Thyroid gland (tissue), 4 donors: ENCODE results near the gene NMRAL1. TPM values are rescaled to one million over a fixed set of nuclear protein-coding genes. Genes with fewer than 3 reads are reported as not detected.

Experiments
- DNase-seq, 2 donors: peaks; one replicate each; pipeline ENCODE4 v3.0.0-alpha.2; 2019
- H3K27ac ChIP-seq, 3 donors: fragments of 200-600 bp; sonication (generic); 1 replicate in 2 of 3; 2 replicates in 1 of 3; pipeline ENCODE4 v1.5.1; 2016 to 2019; ENCODE audit warnings: mild to moderate bottlenecking in 1 of 3, moderate library complexity in 1 of 3
- H3K27me3 ChIP-seq: fragments of 200-600 bp; sonication (generic); one replicate; pipeline ENCODE4 v1.5.1; 2019
- H3K36me3 ChIP-seq, 2 donors: fragments of 200-600 bp; sonication (generic); one replicate each; pipeline ENCODE4 v1.5.1; 2016 to 2019
- H3K4me1 ChIP-seq, 2 donors: fragments of 200-600 bp; sonication (generic); one replicate each; pipeline ENCODE4 v1.5.1; 2017 to 2019
- H3K4me3 ChIP-seq, 3 donors: fragments of 200-600 bp; sonication (generic); replicated peaks in 1 of 3; 1 replicate in 2 of 3; 2 replicates in 1 of 3; pipeline ENCODE4 v1.5.1; 2016; ENCODE audit warnings: mild to moderate bottlenecking in 1 of 3
- H3K9me3 ChIP-seq: fragments of 200-600 bp; sonication (generic); one replicate; pipeline ENCODE4 v1.5.1; 2017
- POLR2A ChIP-seq, 2 donors: fragments of 450-650 bp; IDR thresholded peaks; one replicate each; pipeline ENCODE4 v1.6.1; 2017; ENCODE audit warnings: antibody characterized with exemption in 2 of 2, mild to moderate bottlenecking in 2 of 2, moderate library complexity in 1 of 2
- WGBS, 2 donors: methylation state at CpG; one replicate each; pipeline ENCODE4 v1.1.5; 2017; 5-methylcytosine and 5-hydroxymethylcytosine counted together
- intact Hi-C: fragments of 100-400 bp; cut with DNase I; formaldehyde crosslinking; loops from one replicate; pipeline ENCODE4 v1.15.1; 2023
- total RNA-seq, 4 donors: library from RNA; depleted of rRNA; stranded (reverse); fragments of >200 nt; gene quantifications; one replicate each; pipeline ENCODE4 v1.2.3, GENCODE V29; 2016
- TF ChIP-seq, protein P1 (sequence below), 6 experiments: fragments of 200-600 bp in 3 of 6; fragments of 450-650 bp in 3 of 6; sonication (generic) in 3 of 6; IDR thresholded peaks; one replicate each; pipeline ENCODE4 v1.5.1; 2016 to 2019; ENCODE audit warnings: antibody characterized with exemption in 6 of 6, mild to moderate bottlenecking in 2 of 6, inconsistent platforms in 1 of 6, moderate library complexity in 1 of 6

NMRAL1 gene
- 10 to 100 TPM; 40.0 to 88.8 (median 57.6) TPM for total RNA-seq

DNA sequence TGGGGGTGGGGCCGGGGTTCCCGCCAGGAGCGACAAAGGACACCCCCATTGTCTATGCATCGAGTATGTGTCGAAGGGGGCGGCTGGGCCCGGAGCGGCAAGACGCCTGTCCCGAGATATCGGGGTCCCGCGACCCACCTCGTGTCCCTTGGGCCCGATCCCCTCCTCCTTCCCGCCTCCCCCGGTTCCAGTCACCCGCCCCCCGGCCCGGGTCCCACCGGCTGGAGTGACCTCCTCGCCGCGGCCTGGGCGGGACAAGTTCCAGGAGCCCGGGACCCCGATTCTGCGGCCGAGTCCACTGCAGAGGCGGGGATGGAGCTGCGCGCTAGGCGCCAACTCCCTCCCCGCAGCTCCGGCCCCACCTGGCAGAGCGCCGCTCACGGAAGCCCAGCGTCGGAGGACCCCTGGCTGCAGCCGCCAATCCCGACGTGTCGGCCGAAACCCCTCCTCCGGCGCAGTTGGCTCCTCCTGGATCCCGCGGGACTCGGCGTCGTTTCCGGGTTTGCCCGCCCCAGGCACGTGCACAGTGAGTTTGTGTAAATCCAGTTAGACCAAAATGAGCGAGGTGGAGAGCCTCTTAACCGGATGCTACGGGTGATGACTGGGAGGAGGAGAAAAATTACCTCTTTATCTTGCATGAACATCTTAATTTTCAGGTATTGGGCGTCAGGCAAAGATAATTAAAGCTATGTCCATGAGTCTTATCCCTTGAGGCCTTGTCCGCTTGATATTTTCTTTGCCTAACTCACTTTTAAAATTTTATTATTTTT is at the start of gene NMRAL1:
Gene NMRAL1, minus strand, starts transcription at position 434 of the 770 bp plus-strand sequence. CDS start 493 bp downstream, outside the sequence.
- TF ChIP-seq, protein P1, sequence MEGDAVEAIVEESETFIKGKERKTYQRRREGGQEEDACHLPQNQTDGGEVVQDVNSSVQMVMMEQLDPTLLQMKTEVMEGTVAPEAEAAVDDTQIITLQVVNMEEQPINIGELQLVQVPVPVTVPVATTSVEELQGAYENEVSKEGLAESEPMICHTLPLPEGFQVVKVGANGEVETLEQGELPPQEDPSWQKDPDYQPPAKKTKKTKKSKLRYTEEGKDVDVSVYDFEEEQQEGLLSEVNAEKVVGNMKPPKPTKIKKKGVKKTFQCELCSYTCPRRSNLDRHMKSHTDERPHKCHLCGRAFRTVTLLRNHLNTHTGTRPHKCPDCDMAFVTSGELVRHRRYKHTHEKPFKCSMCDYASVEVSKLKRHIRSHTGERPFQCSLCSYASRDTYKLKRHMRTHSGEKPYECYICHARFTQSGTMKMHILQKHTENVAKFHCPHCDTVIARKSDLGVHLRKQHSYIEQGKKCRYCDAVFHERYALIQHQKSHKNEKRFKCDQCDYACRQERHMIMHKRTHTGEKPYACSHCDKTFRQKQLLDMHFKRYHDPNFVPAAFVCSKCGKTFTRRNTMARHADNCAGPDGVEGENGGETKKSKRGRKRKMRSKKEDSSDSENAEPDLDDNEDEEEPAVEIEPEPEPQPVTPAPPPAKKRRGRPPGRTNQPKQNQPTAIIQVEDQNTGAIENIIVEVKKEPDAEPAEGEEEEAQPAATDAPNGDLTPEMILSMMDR (IDR thresholded peaks at IDR 0.05): peak in 2 of 6 experiments; percentile 3 to 18
- peak in 1 of 2 donors; percentile 70 for TF ChIP-seq POLR2A (IDR thresholded peaks at IDR 0.05)

DNA sequence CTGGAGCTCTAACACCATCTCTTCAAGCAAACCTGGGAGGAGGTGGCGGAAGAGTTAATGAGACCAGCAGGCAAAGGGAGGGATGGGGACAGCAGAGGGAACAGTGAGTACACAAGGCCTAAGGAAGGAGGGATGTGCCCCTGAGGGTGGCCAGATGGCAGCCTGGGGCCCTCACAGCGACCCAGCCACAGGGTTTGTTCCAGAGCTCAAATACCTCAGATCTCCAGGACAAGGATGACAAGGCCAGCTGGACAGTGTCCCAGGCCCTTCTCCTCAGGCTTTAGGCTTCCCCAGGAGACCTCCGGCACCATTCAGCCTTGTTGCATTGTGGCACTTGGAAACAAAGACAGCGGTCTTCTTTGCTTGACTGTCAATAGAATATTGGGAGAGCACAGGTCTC is 49.3 kb upstream of the NMRAL1 start:
- no peaks in the 10 kb centered on the region for H3K36me3 ChIP-seq
- H3K4me3 ChIP-seq: no peak overlapping the region
- peaks cover 0 to 7% of the 10 kb centered on the region in 2 donors for H3K4me1 ChIP-seq
- 92 to 99% methylated on average over 4 of the region's 4 CpGs for WGBS, 2 donors
- intact Hi-C loops: no loop called here
- H3K9me3 ChIP-seq: no peaks in the 10 kb centered on the region
- no peaks in the 10 kb centered on the region for H3K27me3 ChIP-seq
- TF ChIP-seq POLR2A (IDR thresholded peaks at IDR 0.05): no peak
- TF ChIP-seq, protein P1 (IDR thresholded peaks at IDR 0.05): no peak
- no peak overlapping the region for H3K27ac ChIP-seq
- no peak for DNase-seq

More for the DNA sequence above, at the start of gene NMRAL1:
- no peaks in the 10 kb centered on the region for H3K27me3 ChIP-seq
- peak; percentile 94 to 95 for DNase-seq
- intact Hi-C loops: no loop called here
- H3K36me3 ChIP-seq: peaks cover 0 to under 1% of the 10 kb centered on the region in 2 donors
- no peaks in the 10 kb centered on the region for H3K9me3 ChIP-seq
- 4 to 7% methylated on average over 19 to 27 of the region's 60 CpGs for WGBS, 2 donors
- peaks cover 21 to 26% of the 10 kb centered on the region in 2 donors for H3K4me1 ChIP-seq
- H3K4me3 ChIP-seq: peak within 1 kb of the TSS in 2 of 3 donors; percentile 60 to 76
- H3K27ac ChIP-seq: peak within 1 kb of the TSS; percentile 78 to 88 (median 81)

DNA sequence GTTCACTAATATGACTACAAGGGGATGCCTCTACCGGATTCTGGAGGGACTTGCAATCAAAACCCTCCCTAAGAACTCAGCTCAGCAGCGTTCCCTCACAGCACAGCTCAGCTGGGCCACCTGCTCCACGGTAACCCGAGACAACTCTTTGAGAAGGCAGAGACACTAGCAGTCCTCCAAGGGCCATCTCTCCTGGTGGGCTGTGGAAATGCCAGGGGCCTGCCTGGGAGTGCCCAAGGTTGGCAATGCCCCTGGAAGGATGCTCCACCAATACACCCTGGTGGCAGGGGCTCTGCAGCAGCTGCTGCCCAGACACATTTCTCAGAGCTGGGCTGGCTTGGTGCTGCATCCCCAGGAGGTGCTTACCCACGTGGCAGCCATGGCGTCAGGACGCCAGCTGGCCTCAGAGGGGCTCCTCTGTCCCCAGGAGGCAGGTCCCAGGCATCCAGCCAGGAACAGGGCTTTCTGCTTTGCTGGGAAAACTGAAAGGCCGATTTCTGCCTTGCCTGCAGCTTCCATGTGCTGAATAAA is 47.7 kb upstream of the NMRAL1 start:
- intact Hi-C loops: no loop called here
- no peak overlapping the region for H3K27ac ChIP-seq
- no peak for TF ChIP-seq POLR2A (IDR thresholded peaks at IDR 0.05)
- TF ChIP-seq, protein P1 (IDR thresholded peaks at IDR 0.05): no peak
- DNase-seq: no peak
- 35 to 62% methylated on average over 6 to 8 of the region's 8 CpGs for WGBS, 2 donors
- no peak overlapping the region for H3K4me3 ChIP-seq
- H3K9me3 ChIP-seq: no peaks in the 10 kb centered on the region
- peaks cover 0 to 7% of the 10 kb centered on the region in 2 donors for H3K4me1 ChIP-seq
- H3K27me3 ChIP-seq: no peaks in the 10 kb centered on the region
- no peaks in the 10 kb centered on the region for H3K36me3 ChIP-seq

DNA sequence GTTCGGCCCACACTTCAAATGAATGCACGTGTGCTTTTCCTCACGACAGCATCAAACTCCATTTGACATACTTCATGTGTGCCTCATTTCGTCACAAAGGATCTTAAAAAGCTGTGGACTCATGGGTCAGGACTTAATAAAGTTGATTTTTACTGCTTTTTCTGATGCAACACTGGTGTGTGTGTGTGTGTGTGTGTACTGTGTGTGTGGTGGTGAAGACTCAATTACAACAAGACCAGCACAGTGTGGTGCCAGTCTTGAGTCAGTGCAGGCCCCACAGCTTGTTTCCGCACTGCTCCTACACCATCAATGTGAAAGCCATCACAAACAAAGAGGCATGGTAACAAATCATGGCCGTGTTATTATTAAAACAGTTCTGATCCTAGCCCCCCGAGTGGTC is 46.5 kb upstream of the NMRAL1 start:
- no peaks in the 10 kb centered on the region for H3K9me3 ChIP-seq
- no peaks in the 10 kb centered on the region for H3K27me3 ChIP-seq
- no peak overlapping the region for H3K4me3 ChIP-seq
- no peak overlapping the region for H3K27ac ChIP-seq
- peaks cover 0 to 8% of the 10 kb centered on the region in 2 donors for H3K4me1 ChIP-seq
- intact Hi-C loops: no loop called here
- no peak for TF ChIP-seq POLR2A (IDR thresholded peaks at IDR 0.05)
- DNase-seq: no peak
- H3K36me3 ChIP-seq: no peaks in the 10 kb centered on the region
- 92 to 96% methylated on average over 7 of the region's 7 CpGs for WGBS, 2 donors

DNA sequence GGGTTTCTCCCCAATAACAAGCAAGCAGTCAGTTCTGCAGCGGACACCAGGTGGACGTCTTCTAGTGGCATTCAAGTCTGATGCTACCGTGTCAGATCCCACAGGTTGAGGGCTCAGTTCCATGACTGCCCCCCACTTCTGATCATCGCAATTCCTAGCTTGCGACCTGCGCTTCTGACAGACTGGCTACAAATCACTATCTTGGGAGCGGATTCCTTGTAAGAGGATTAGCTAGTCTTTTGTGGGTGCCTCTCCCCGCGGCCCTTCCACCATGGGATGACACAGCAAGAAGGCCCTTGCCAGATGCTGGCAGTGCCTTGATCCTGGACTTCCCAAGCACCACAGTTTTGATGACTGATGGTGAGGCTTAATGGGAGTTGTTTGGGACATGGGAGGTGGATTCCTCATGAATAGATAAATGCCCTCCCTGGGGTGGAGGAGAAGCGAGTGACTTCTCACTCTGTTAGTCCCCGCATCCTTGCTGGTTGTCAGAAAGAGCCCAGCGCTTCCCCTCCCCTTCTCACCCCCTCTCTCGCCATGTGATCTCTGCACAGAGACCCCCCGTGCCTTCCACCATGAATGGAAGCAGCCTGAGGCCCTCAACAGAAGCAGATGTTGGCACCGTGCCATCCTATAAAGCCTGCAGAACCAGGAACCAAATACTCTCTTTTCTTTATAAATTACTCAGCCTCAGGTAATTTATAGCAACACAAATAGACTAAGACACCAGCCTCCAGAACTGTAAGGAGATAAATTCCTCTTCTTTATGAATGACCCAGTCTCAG is 45.0 kb upstream of the NMRAL1 start:
- no peak for TF ChIP-seq POLR2A (IDR thresholded peaks at IDR 0.05)
- TF ChIP-seq, protein P1 (IDR thresholded peaks at IDR 0.05): no peak
- no peaks in the 10 kb centered on the region for H3K27me3 ChIP-seq
- WGBS, 2 donors: 86% methylated on average over 13 to 15 of the region's 15 CpGs
- peaks cover 0 to 14% of the 10 kb centered on the region in 2 donors for H3K4me1 ChIP-seq
- no peak for DNase-seq
- no peak overlapping the region for H3K4me3 ChIP-seq
- no peaks in the 10 kb centered on the region for H3K36me3 ChIP-seq
- intact Hi-C loops: no loop called here
- no peaks in the 10 kb centered on the region for H3K9me3 ChIP-seq
- H3K27ac ChIP-seq: no peak overlapping the region
